Neural progenitor cell (in vitro differentiated cells): ENCODE measurements around the gene TLK2. TPM values are rescaled to one million over a fixed set of nuclear protein-coding genes. Genes with fewer than 3 reads are reported as not detected.

Experiments
- DNase-seq: peaks from one replicate; pipeline ENCODE4 v3.0.0-alpha.2; 2016; ENCODE audit warnings: low spot score
- H2AFZ ChIP-seq: fragments of 200-600 bp; sonication (generic); replicated peaks from 2 replicates; pipeline ENCODE4 v1.6.1; 2016; ENCODE audit warnings: antibody characterized with exemption
- H3F3A ChIP-seq: fragments of 200-600 bp; sonication (generic); 2 replicates; pipeline ENCODE4 v1.6.1; 2016; ENCODE audit warnings: antibody characterized with exemption, low read depth
- H3K27ac ChIP-seq: fragments of 200-600 bp; sonication (generic); 2 replicates; pipeline ENCODE4 v1.5.1; 2016; ENCODE audit warnings: mild to moderate bottlenecking
- H3K27me3 ChIP-seq: fragments of 200-600 bp; sonication (generic); 2 replicates; pipeline ENCODE4 v1.6.1; 2016; ENCODE audit warnings: mild to moderate bottlenecking, moderate library complexity
- H3K36me3 ChIP-seq: fragments of 200-600 bp; sonication (generic); 2 replicates; pipeline ENCODE4 v1.5.1; 2016
- H3K4me1 ChIP-seq: fragments of 200-600 bp; sonication (generic); 2 replicates; pipeline ENCODE4 v1.6.1; 2016; ENCODE audit warnings: mixed run types
- H3K4me2 ChIP-seq: fragments of 200-600 bp; sonication (generic); 2 replicates; pipeline ENCODE4 v1.6.1; 2016
- H3K4me3 ChIP-seq: fragments of 200-600 bp; sonication (generic); 2 replicates; pipeline ENCODE4 v1.5.1; 2016
- H3K79me2 ChIP-seq: fragments of 200-600 bp; sonication (generic); 2 replicates; pipeline ENCODE4 v1.6.1; 2016; ENCODE audit warnings: low read depth
- H3K9ac ChIP-seq: fragments of 200-600 bp; sonication (generic); 2 replicates; pipeline ENCODE4 v1.6.1; 2016
- H3K9me3 ChIP-seq: fragments of 200-600 bp; sonication (generic); 2 replicates; pipeline ENCODE4 v1.5.1; 2016; ENCODE audit warnings: low read depth
- H4K20me1 ChIP-seq: fragments of 200-600 bp; sonication (generic); 2 replicates; pipeline ENCODE4 v1.6.1; 2016; ENCODE audit warnings: low read depth
- H3K27ac Mint-ChIP-seq: 3 replicates; pipeline ENCODE4 v1.8.0; 2021; ENCODE audit warnings: mixed read lengths
- H3K27me3 Mint-ChIP-seq: 2 replicates; pipeline ENCODE4 v1.8.0; 2022; ENCODE audit warnings: low read depth, mild to moderate bottlenecking, inconsistent platforms, moderate library complexity, mixed read lengths; ENCODE audit not compliant: insufficient read depth
- H3K36me3 Mint-ChIP-seq: 3 replicates; pipeline ENCODE4 v1.8.0; 2021; ENCODE audit warnings: mixed read lengths
- H3K4me1 Mint-ChIP-seq: 3 replicates; pipeline ENCODE4 v1.8.0; 2021; ENCODE audit warnings: mixed read lengths
- H3K4me3 Mint-ChIP-seq: 3 replicates; pipeline ENCODE4 v1.8.0; 2021; ENCODE audit warnings: mild to moderate bottlenecking, moderate library complexity, mixed read lengths
- H3K9me3 Mint-ChIP-seq: 3 replicates; pipeline ENCODE4 v1.8.0; 2020; ENCODE audit warnings: mixed read lengths
- CTCF ChIP-seq: fragments of 200-600 bp; sonication (generic); IDR thresholded peaks from 2 replicates; pipeline ENCODE4 v1.5.1; 2017; ENCODE audit warnings: antibody characterized with exemption, mild to moderate bottlenecking
- EZH2 ChIP-seq: fragments of 200-600 bp; sonication (generic); IDR thresholded peaks from 2 replicates; pipeline ENCODE4 v1.6.1; 2017; ENCODE audit warnings: antibody characterized with exemption, mild to moderate bottlenecking, moderate library complexity
- EZH2phosphoT487 ChIP-seq: fragments of 200-600 bp; sonication (generic); IDR thresholded peaks from 2 replicates; pipeline ENCODE4 v1.6.1; 2017; ENCODE audit warnings: antibody characterized with exemption
- total RNA-seq: library from RNA; depleted of rRNA; stranded (reverse); fragments of >200 nt; gene quantifications from 2 replicates; pipeline ENCODE4 v1.2.3, GENCODE V29; 2015; ENCODE audit warnings: low replicate concordance

TLK2 gene
- total RNA-seq, 1 donor from 2014 or later, result 89.9 TPM

- no peak overlapping the region for H3K4me3 Mint-ChIP-seq
These were observed 142.6 kb downstream of the TLK2 start for GRCh38 chr17:62621223-62621622.

GRCh38 chr17:62625184-62625869 is 146.7 kb downstream of the TLK2 start:
- peaks cover 31% of the 10 kb centered on the region for H3F3A ChIP-seq

More at GRCh38 chr17:62621223-62621622, 142.6 kb downstream of the TLK2 start:
- Mint-ChIP-seq H3K4me1 (peaks cover 34% of the 10 kb centered on the region), H3K36me3 (peaks cover 2% of the 10 kb centered on the region), H3K27me3 (peaks cover 10% of the 10 kb centered on the region), H3K9me3 (no peaks in the 10 kb centered on the region), H3K27ac (no peak overlapping the region)
- no peaks in the 10 kb centered on the region for H3K9me3 ChIP-seq
- peaks cover 32% of the 10 kb centered on the region for H3K4me1 ChIP-seq
- peaks cover 39% of the 10 kb centered on the region for H3F3A ChIP-seq
- no peak overlapping the region for H2AFZ ChIP-seq
- no peaks in the 10 kb centered on the region for H3K36me3 ChIP-seq
- no peaks in the 10 kb centered on the region for H4K20me1 ChIP-seq
- H3K27me3 ChIP-seq, result no peaks in the 10 kb centered on the region
- H3K27ac ChIP-seq, result no peak overlapping the region
- no peaks in the 10 kb centered on the region for H3K79me2 ChIP-seq
- TF ChIP-seq EZH2phosphoT487 (no peak), EZH2 (no peak), CTCF (no peak)
- no peak overlapping the region for H3K4me2 ChIP-seq
- no peak for DNase-seq
- no peak overlapping the region for H3K4me3 ChIP-seq
- no peak overlapping the region for H3K9ac ChIP-seq

GRCh38 chr17:62625870-62626200 is 147.2 kb downstream of the TLK2 start:
- H3K4me3 ChIP-seq, result no peak overlapping the region
- H3K27me3 Mint-ChIP-seq, result peaks cover 16% of the 10 kb centered on the region
- H3K79me2 ChIP-seq, result peaks cover 30% of the 10 kb centered on the region
- H3K9ac ChIP-seq, result no peak overlapping the region
- no peak overlapping the region for H3K27ac Mint-ChIP-seq
- H3K4me1 Mint-ChIP-seq, result peaks cover 27% of the 10 kb centered on the region
- peak; percentile 73 for DNase-seq
- peaks cover 2% of the 10 kb centered on the region for H3K36me3 Mint-ChIP-seq
- TF ChIP-seq EZH2phosphoT487, result no peak
- no peak for TF ChIP-seq EZH2
- no peak for TF ChIP-seq CTCF
- H3K36me3 ChIP-seq, result no peaks in the 10 kb centered on the region
- H3K9me3 ChIP-seq, result no peaks in the 10 kb centered on the region
- H3K4me2 ChIP-seq, result peak overlapping the region; percentile 87
- peaks cover 15% of the 10 kb centered on the region for H4K20me1 ChIP-seq
- H3K4me3 Mint-ChIP-seq, result peak overlapping the region; percentile 89
- H2AFZ ChIP-seq, result no peak overlapping the region
- H3K27ac ChIP-seq, result no peak overlapping the region
- H3K27me3 ChIP-seq, result no peaks in the 10 kb centered on the region
- H3F3A ChIP-seq, result peaks cover 31% of the 10 kb centered on the region
- H3K4me1 ChIP-seq, result peaks cover 31% of the 10 kb centered on the region
- no peaks in the 10 kb centered on the region for H3K9me3 Mint-ChIP-seq

More at GRCh38 chr17:62625184-62625869, 146.7 kb downstream of the TLK2 start:
- Histone ChIP-seq H3K4me2 (peak overlapping the region; percentile 87), H3K9ac (no peak overlapping the region), H4K20me1 (peaks cover 14% of the 10 kb centered on the region), H3K4me3 (no peak overlapping the region), H2AFZ (no peak overlapping the region), H3K79me2 (peaks cover 27% of the 10 kb centered on the region), H3K4me1 (peaks cover 31% of the 10 kb centered on the region), H3K27ac (no peak overlapping the region), H3K27me3 (no peaks in the 10 kb centered on the region), H3K9me3 (no peaks in the 10 kb centered on the region), H3K36me3 (no peaks in the 10 kb centered on the region)
- no peaks in the 10 kb centered on the region for H3K9me3 Mint-ChIP-seq
- peaks cover 2% of the 10 kb centered on the region for H3K36me3 Mint-ChIP-seq
- peak overlapping the region; percentile 89 for H3K4me3 Mint-ChIP-seq
- H3K4me1 Mint-ChIP-seq, result peaks cover 25% of the 10 kb centered on the region
- H3K27me3 Mint-ChIP-seq, result peaks cover 16% of the 10 kb centered on the region
- DNase-seq, result no peak
- no peak overlapping the region for H3K27ac Mint-ChIP-seq
- TF ChIP-seq EZH2phosphoT487, result no peak
- no peak for TF ChIP-seq EZH2
- TF ChIP-seq CTCF, result no peak
